PC-3 (cell line): ENCODE measurements around the gene BACH2.

ENCODE experiments used
- CTCF ChIP-seq: fragments of 300-600 bp; sonication (generic); conservative IDR thresholded peaks from 2 replicates; pipeline ENCODE4 v1.5.1; 2017; ENCODE audit warnings: antibody characterized with exemption, low read depth, mild to moderate bottlenecking, low read length
- EZH2 ChIP-seq: fragments of 300-600 bp; sonication (generic); IDR thresholded peaks from one replicate; pipeline ENCODE4 v1.6.1; 2017; ENCODE audit warnings: antibody characterized with exemption, mild to moderate bottlenecking, low read length; ENCODE audit not compliant: unreplicated experiment

- TF ChIP-seq CTCF: peak; percentile 42
- TF ChIP-seq EZH2: no peak
These were observed 345.0 kb downstream of the BACH2 start for GRCh38 chr6:89951574-89952104.
